Measurements from ENCODE around the gene GLDN. TPM values are rescaled to one million over a fixed set of nuclear protein-coding genes. Genes with fewer than 3 reads are reported as not detected.

Gene GLDN
- total and polyA plus RNA-seq, 2 of the 4 experiments (the other 2 are of a cell fraction) = under 0.01 TPM; not detected in 1

- H3K4ac ChIP-seq (ENCODE audit: low read depth, low read length) = no peak overlapping the region
- TF ChIP-seq, protein P1, sequence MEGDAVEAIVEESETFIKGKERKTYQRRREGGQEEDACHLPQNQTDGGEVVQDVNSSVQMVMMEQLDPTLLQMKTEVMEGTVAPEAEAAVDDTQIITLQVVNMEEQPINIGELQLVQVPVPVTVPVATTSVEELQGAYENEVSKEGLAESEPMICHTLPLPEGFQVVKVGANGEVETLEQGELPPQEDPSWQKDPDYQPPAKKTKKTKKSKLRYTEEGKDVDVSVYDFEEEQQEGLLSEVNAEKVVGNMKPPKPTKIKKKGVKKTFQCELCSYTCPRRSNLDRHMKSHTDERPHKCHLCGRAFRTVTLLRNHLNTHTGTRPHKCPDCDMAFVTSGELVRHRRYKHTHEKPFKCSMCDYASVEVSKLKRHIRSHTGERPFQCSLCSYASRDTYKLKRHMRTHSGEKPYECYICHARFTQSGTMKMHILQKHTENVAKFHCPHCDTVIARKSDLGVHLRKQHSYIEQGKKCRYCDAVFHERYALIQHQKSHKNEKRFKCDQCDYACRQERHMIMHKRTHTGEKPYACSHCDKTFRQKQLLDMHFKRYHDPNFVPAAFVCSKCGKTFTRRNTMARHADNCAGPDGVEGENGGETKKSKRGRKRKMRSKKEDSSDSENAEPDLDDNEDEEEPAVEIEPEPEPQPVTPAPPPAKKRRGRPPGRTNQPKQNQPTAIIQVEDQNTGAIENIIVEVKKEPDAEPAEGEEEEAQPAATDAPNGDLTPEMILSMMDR (conservative IDR thresholded peaks at IDR 0.05; ENCODE audit: low read depth, low read length) = no peak
- TF ChIP-seq MAFK (IDR thresholded peaks at IDR 0.05; ENCODE audit: low read depth, low read length) (no peak), ELK1 (IDR thresholded peaks at IDR 0.05; ENCODE audit: borderline replicate concordance, low read depth, low read length) (no peak), MXI1 (IDR thresholded peaks at IDR 0.05; ENCODE audit: borderline replicate concordance, low read depth, low read length) (no peak)
- no peak overlapping the region for H3K23ac ChIP-seq (ENCODE audit: low read depth, low read length)
- H3K9me3 ChIP-seq (ENCODE audit: control insufficient read depth, insufficient read depth, low read length) = no peaks in the 10 kb centered on the region; the same call in 1 of the 2 replicates
- H4K91ac ChIP-seq (ENCODE audit: insufficient read depth, low read depth, low read length) = no peak overlapping the region
- no CpG with 5 or more reads among the region's 2 CpGs for WGBS, 2 experiments (ENCODE audit: extremely low coverage in 2 of 2, insufficient read length in 1 of 2)
- in situ Hi-C loops (cut with MboI; ENCODE audit: low sequenced_read_pairs) = no loop called here
- no peak overlapping the region for H3K4me2 ChIP-seq (ENCODE audit: low read depth, low read length)
- ATAC-seq (ENCODE audit: low read depth) (no peak), DNase-seq (no peak)
- no peaks in the 10 kb centered on the region; the same call in 1 of the 2 replicates for H3K4me1 ChIP-seq (ENCODE audit: control insufficient read depth, insufficient read depth, low read length)
- peaks cover 24% of the 10 kb centered on the region for H3K27me3 ChIP-seq (ENCODE audit: control insufficient read depth, insufficient read depth, low read length)
- no peaks in the 10 kb centered on the region for H4K20me1 ChIP-seq (ENCODE audit: insufficient read depth, low read length)
- H2BK20ac ChIP-seq (ENCODE audit: low read depth, low read length) = no peak overlapping the region
- intact Hi-C loops (cut with micrococcal nuclease) = no loop called here
- H2BK5ac ChIP-seq (ENCODE audit: low read depth, low read length, poor library complexity, severe bottlenecking) = no peak overlapping the region
- H3K36me3 ChIP-seq (ENCODE audit: control insufficient read depth, insufficient read depth, low read length) = no peaks in the 10 kb centered on the region
- no peak overlapping the region for H3K18ac ChIP-seq (ENCODE audit: low read depth, low read length)
- no peak overlapping the region for H3K56ac ChIP-seq (ENCODE audit: extremely low read depth, insufficient read depth, low read length)
- ChIA-PET CTCF (interaction anchor here (0.9 kb wide), 1 partner anchor 10 kb away, joined by 3 read pairs; no protein-coding TSS in a partner anchor), POLR2A (ENCODE audit: unreplicated experiment) (no interaction called here)
- no peak overlapping the region for H4K8ac ChIP-seq (ENCODE audit: low read depth in 2 of 2, low read length in 2 of 2)
- BruUV-seq (replicated peaks) = no TSS peak
- H4K5ac ChIP-seq (ENCODE audit: low read depth, low read length) = no peak overlapping the region
- H2AK9ac ChIP-seq (replicated peaks; ENCODE audit: low read depth, low read length, poor library complexity) = no peak overlapping the region
- H2BK120ac ChIP-seq (ENCODE audit: low read depth, low read length) = no peak overlapping the region
- H3K14ac ChIP-seq (replicated peaks; ENCODE audit: low read depth, low read length) = no peak overlapping the region
- H3K4me3 ChIP-seq (ENCODE audit: insufficient read depth, low read depth, low read length) = no peak overlapping the region
- H3K79me1 ChIP-seq (ENCODE audit: low read depth in 1 of 2, low read length in 2 of 2) = no peaks in the 10 kb centered on the region
- H2AK5ac ChIP-seq (ENCODE audit: low read depth, low read length) = no peak overlapping the region
- H3K27ac ChIP-seq (ENCODE audit: insufficient read depth, low read length) = no peak overlapping the region
- H3K9me1 ChIP-seq (ENCODE audit: insufficient read depth, low read length) = no peaks in the 10 kb centered on the region
- H3K9ac ChIP-seq (ENCODE audit: low read depth, low read length) = no peak overlapping the region
- H2BK15ac ChIP-seq (ENCODE audit: low read depth, low read length) = no peak overlapping the region
- H2AFZ ChIP-seq (replicated peaks; ENCODE audit: low read length, poor library complexity) = no peak overlapping the region
- dilution Hi-C loops (cut with HindIII; ENCODE audit: low sequenced_read_pairs, unreplicated experiment) = no loop called here
Measured at GRCh38 chr15:51353976-51354375, 12.5 kb downstream of the GLDN start.
